Left lung (tissue), 10 donors: Measurements from ENCODE around the gene TMEM218. TPM values are rescaled to one million over a fixed set of nuclear protein-coding genes. Genes with fewer than 3 reads are reported as not detected.

Source experiments
- ATAC-seq: fragments of 200-7000 bp; cut with Tn5 transposase; one replicate; pipeline ENCODE4 v1.9.1; 2020; ENCODE audit warnings: moderate library complexity
- DNase-seq, 4 donors: peaks; one replicate each; pipeline ENCODE4 v3.0.0-alpha.2; 2013 to 2020
- H3K27ac ChIP-seq, 2 donors: fragments of 200-600 bp; sonication (generic) in 1 of 2; one replicate each; pipeline versions ENCODE4 v1.5.0 to v1.8.0; 2020 to 2021
- H3K27me3 ChIP-seq, 2 donors: fragments of 200-600 bp; sonication (generic) in 1 of 2; one replicate each; pipeline versions ENCODE4 v1.5.0 to v1.8.0; 2020 to 2021
- H3K36me3 ChIP-seq, 2 donors: fragments of 200-600 bp; sonication (generic) in 1 of 2; one replicate each; pipeline versions ENCODE4 v1.5.0 to v1.8.0; 2020 to 2021
- H3K4me1 ChIP-seq, 2 donors: fragments of 200-600 bp; one replicate each; pipeline ENCODE4 v1.8.0; 2021
- H3K4me3 ChIP-seq, 2 donors: fragments of 200-600 bp; sonication (generic) in 1 of 2; one replicate each; pipeline versions ENCODE4 v1.5.0 to v1.8.0; 2020 to 2021; ENCODE audit warnings: mild to moderate bottlenecking in 1 of 2
- H3K9me3 ChIP-seq, 2 donors: fragments of 200-600 bp; sonication (generic) in 1 of 2; one replicate each; pipeline versions ENCODE4 v1.5.0 to v1.8.0; 2020 to 2021
- CTCF ChIP-seq, 2 donors: fragments of 200-600 bp; sonication (generic) in 1 of 2; IDR thresholded peaks; one replicate each; pipeline versions ENCODE4 v1.5.0 to v1.8.0; 2021; ENCODE audit warnings: antibody characterized with exemption in 2 of 2
- intact Hi-C, 2 donors: fragments of 100-400 bp; cut with DNase I; formaldehyde crosslinking; loops; one replicate each; pipeline versions ENCODE4 v1.11.2 to v1.14.2; 2022
- polyA plus RNA-seq, 6 donors: library from polyadenylated mRNA; unstranded; fragments of 120-200 nt; gene quantifications; one replicate each; pipeline ENCODE4 v1.2.1, GENCODE V29; 2013; ENCODE audit not compliant: insufficient read length in 6 of 6
- total RNA-seq, 2 donors: library from RNA; stranded (reverse); fragmentation: NEBNext Ultra II Directional; extraction: Animal tissue kit (Norgen Biotek cat#: 25700); gene quantifications; one replicate each; pipeline ENCODE4 v1.2.1, GENCODE V29; 2021
- donor health status: DM: no; HTN: yes; CAD: no.
- donor health status: DM: no; HTN: no; CAD: no.

TMEM218 gene
- total and polyA plus RNA-seq, 8 donors = 19.9 to 58.7 (median 53.0) TPM

- intact Hi-C loops = no loop called here
- Histone ChIP-seq H3K4me3 (no peak overlapping the region), H3K27ac (no peak overlapping the region), H3K9me3 (no peaks in the 10 kb centered on the region), H3K4me1 (no peaks in the 10 kb centered on the region), H3K27me3 (peaks cover 0 to 16% of the 10 kb centered on the region in 2 donors), H3K36me3 (no peaks in the 10 kb centered on the region)
- no peak for TF ChIP-seq CTCF (IDR thresholded peaks at IDR 0.05)
- DNase-seq (no peak), ATAC-seq (no peak)
Measured at GRCh38 chr11:125132596-125132995, 21.2 kb upstream of the TMEM218 start.

- Histone ChIP-seq H3K9me3 (no peaks in the 10 kb centered on the region), H3K27ac (no peak overlapping the region), H3K27me3 (peaks cover 0 to 16% of the 10 kb centered on the region in 2 donors), H3K4me1 (no peaks in the 10 kb centered on the region), H3K36me3 (no peaks in the 10 kb centered on the region), H3K4me3 (no peak overlapping the region)
- no peak for DNase-seq
- TF ChIP-seq CTCF (IDR thresholded peaks at IDR 0.05) = no peak
- intact Hi-C loops = no loop called here
- no peak for ATAC-seq
Measured at GRCh38 chr11:125132071-125132470, 20.6 kb upstream of the TMEM218 start.

GRCh38 chr11:125129316-125129993 lies 18.0 kb upstream of the TMEM218 start:
- intact Hi-C loops = no loop called here

GRCh38 chr11:125128450-125128849 lies 17.0 kb upstream of the TMEM218 start:
- H3K4me3 ChIP-seq = no peak overlapping the region
- ATAC-seq = peak; percentile 18
- no peaks in the 10 kb centered on the region for H3K36me3 ChIP-seq
- H3K27ac ChIP-seq = no peak overlapping the region
- intact Hi-C loops = no loop called here
- H3K9me3 ChIP-seq = no peaks in the 10 kb centered on the region
- DNase-seq = no peak
- no peak for TF ChIP-seq CTCF (IDR thresholded peaks at IDR 0.05)
- peaks cover 4 to 8% of the 10 kb centered on the region in 2 donors for H3K4me1 ChIP-seq
- peaks cover 0 to 16% of the 10 kb centered on the region in 2 donors for H3K27me3 ChIP-seq

More at GRCh38 chr11:125129316-125129993, 18.0 kb upstream of the TMEM218 start:
- Histone ChIP-seq H3K4me3 (no peak overlapping the region), H3K4me1 (peaks cover 0 to 2% of the 10 kb centered on the region in 2 donors), H3K36me3 (no peaks in the 10 kb centered on the region), H3K27ac (no peak overlapping the region), H3K9me3 (no peaks in the 10 kb centered on the region), H3K27me3 (peaks cover 0 to 16% of the 10 kb centered on the region in 2 donors)
- ATAC-seq = no peak
- DNase-seq = no peak
- TF ChIP-seq CTCF (IDR thresholded peaks at IDR 0.05) = no peak

GRCh38 chr11:125124618-125124992 lies 13.2 kb upstream of the TMEM218 start:
- ATAC-seq (no peak), DNase-seq (no peak)
- Histone ChIP-seq H3K27me3 (peaks cover 0 to 11% of the 10 kb centered on the region in 2 donors), H3K36me3 (no peaks in the 10 kb centered on the region), H3K9me3 (no peaks in the 10 kb centered on the region), H3K4me3 (no peak overlapping the region), H3K27ac (peak overlapping the region in 1 of 2 donors; percentile 59), H3K4me1 (peaks cover 4 to 8% of the 10 kb centered on the region in 2 donors)
- intact Hi-C loops = no loop called here
- TF ChIP-seq CTCF (IDR thresholded peaks at IDR 0.05) = no peak
